Loucy (cell line): ENCODE measurements around the gene ACOXL.

Experiments
- EZH2phosphoT487 ChIP-seq: fragments of 200-600 bp; IDR thresholded peaks from 2 replicates; pipeline ENCODE4 v1.6.1; 2018; ENCODE audit warnings: antibody characterized with exemption, mild to moderate bottlenecking, moderate library complexity, borderline replicate concordance
- TF ChIP-seq, protein P1 (sequence below): fragments of 200-600 bp; sonication (generic); conservative IDR thresholded peaks from 2 replicates; pipeline ENCODE4 v1.5.1; 2014; ENCODE audit warnings: mild to moderate bottlenecking, antibody characterized with exemption, low read length

DNA sequence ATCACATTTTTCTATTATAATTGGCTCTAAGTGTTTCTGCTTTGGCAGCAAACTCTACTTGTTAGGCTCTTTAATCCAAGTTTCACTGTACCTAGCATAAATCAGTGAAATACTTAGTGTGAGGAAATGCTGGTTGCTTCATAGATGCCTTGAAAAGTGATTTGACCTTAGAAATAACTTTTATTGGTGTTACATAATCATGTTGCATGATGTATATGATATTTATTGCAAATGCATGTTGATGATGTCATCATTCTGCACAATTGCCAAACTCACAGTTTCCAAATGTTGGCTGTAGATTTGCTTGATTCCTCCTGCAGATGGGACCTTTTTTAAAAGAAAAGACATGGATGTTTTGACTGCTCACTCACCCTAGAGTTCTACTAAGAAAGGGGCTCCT, 250.8 kb downstream of the ACOXL start:
- TF ChIP-seq EZH2phosphoT487: no peak
- TF ChIP-seq, protein P1, sequence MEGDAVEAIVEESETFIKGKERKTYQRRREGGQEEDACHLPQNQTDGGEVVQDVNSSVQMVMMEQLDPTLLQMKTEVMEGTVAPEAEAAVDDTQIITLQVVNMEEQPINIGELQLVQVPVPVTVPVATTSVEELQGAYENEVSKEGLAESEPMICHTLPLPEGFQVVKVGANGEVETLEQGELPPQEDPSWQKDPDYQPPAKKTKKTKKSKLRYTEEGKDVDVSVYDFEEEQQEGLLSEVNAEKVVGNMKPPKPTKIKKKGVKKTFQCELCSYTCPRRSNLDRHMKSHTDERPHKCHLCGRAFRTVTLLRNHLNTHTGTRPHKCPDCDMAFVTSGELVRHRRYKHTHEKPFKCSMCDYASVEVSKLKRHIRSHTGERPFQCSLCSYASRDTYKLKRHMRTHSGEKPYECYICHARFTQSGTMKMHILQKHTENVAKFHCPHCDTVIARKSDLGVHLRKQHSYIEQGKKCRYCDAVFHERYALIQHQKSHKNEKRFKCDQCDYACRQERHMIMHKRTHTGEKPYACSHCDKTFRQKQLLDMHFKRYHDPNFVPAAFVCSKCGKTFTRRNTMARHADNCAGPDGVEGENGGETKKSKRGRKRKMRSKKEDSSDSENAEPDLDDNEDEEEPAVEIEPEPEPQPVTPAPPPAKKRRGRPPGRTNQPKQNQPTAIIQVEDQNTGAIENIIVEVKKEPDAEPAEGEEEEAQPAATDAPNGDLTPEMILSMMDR: no peak
